T1000 (cell line): ENCODE results near the gene TPRX2.
"Not testable (repeated sequence)": the region's sequence is repeated elsewhere in the genome, so short reads cannot be mapped to it uniquely, and the experiment has no call there.

Experiments used
- DNase-seq: peaks from one replicate; lab custom pipeline; 2025; ENCODE audit warnings: mixed read lengths; lab: John Stamatoyannopoulos, UW

TPRX2 gene

GRCh38 chr19:47861630-47862029, 2.6 kb downstream of the TPRX2 start:
- no peak for DNase-seq

- DNase-seq, result peak; percentile 51
Observed at GRCh38 chr19:47863514-47863936, 4.5 kb downstream of the TPRX2 start.

- DNase-seq, result no peak
Observed at GRCh38 chr19:47865166-47865565, 6.1 kb downstream of the TPRX2 start.

- DNase-seq, result no peak
Observed at GRCh38 chr19:47878906-47879305, 19.9 kb downstream of the TPRX2 start.

- not testable (repeated sequence) for DNase-seq
Observed at GRCh38 chr19:47879385-47879784, 20.4 kb downstream of the TPRX2 start.

- no peak for DNase-seq
Observed at GRCh38 chr19:47881757-47882156, 22.7 kb downstream of the TPRX2 start.

GRCh38 chr19:47882890-47883289, 23.9 kb downstream of the TPRX2 start:
- DNase-seq, result no peak

GRCh38 chr19:47885067-47885463, 26.0 kb downstream of the TPRX2 start:
- no peak for DNase-seq

- DNase-seq, result no peak
Observed at GRCh38 chr19:47886010-47886559, 27.1 kb downstream of the TPRX2 start, which contains the start of gene SULT2A1. SULT2A1 (minus strand) TSS chr19:47886315; CDS start chr19:47886257, 58 bp downstream.

GRCh38 chr19:47890865-47891621, 32.0 kb downstream of the TPRX2 start:
- no peak for DNase-seq

GRCh38 chr19:47891622-47891922, 32.5 kb downstream of the TPRX2 start:
- no peak for DNase-seq

- no peak for DNase-seq
Observed at GRCh38 chr19:47891923-47892666, 33.1 kb downstream of the TPRX2 start.

- no peak for DNase-seq
Observed at GRCh38 chr19:47895165-47895782, 36.2 kb downstream of the TPRX2 start.

GRCh38 chr19:47896019-47896418, 37.0 kb downstream of the TPRX2 start:
- DNase-seq, result no peak

- no peak for DNase-seq
Observed at GRCh38 chr19:47896773-47897172, 37.7 kb downstream of the TPRX2 start.

- DNase-seq, result no peak
Observed at GRCh38 chr19:47897861-47898260, 38.8 kb downstream of the TPRX2 start.

- no peak for DNase-seq
Observed at GRCh38 chr19:47899335-47899734, 40.3 kb downstream of the TPRX2 start.

GRCh38 chr19:47901370-47901769, 42.3 kb downstream of the TPRX2 start:
- no peak for DNase-seq

GRCh38 chr19:47909350-47909749, 50.3 kb downstream of the TPRX2 start:
- DNase-seq, result not testable (repeated sequence)

GRCh38 chr19:47910191-47910590, 51.2 kb downstream of the TPRX2 start:
- not testable (repeated sequence) for DNase-seq
